ENCODE measurements around the gene CCDC201. TPM values are rescaled to one million over a fixed set of nuclear protein-coding genes. Genes with fewer than 3 reads are reported as not detected.

Gene CCDC201
- total and polyA plus RNA-seq, 2 of the 4 experiments (the other 2 are of a cell fraction) = not detected

DNA sequence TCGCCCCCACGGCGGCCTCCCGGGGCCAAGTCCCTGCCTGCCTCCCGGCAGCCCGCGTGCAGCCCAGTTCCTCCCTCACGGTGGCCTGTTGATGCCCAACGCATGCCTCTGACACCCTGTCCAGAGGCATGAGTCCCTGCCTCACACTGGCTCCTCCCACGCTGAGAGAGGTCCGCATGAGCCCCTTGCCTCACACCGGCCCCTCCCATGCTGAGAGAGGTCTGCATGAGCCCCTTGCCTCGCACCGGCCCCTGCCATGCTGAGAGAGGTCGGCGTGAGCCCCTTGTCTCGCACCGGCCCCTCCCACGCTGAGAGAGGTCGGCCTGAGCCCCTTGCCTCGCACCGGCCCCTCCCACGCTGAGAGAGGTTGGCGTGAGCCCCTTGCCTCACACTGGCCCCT is 59.9 kb downstream of the CCDC201 start:
- Histone ChIP-seq H3K9me3 (ENCODE audit: control insufficient read depth, insufficient read depth, low read length) (no peaks in the 10 kb centered on the region), H3K4me1 (ENCODE audit: control insufficient read depth, insufficient read depth, low read length) (no peaks in the 10 kb centered on the region), H2BK120ac (ENCODE audit: low read depth, low read length) (no peak overlapping the region), H3K27ac (ENCODE audit: insufficient read depth, low read length) (no peak overlapping the region), H3K9me1 (ENCODE audit: insufficient read depth, low read length) (no peaks in the 10 kb centered on the region), H3K14ac (replicated peaks; ENCODE audit: low read depth, low read length) (no peak overlapping the region), H3K23ac (ENCODE audit: low read depth, low read length) (no peak overlapping the region), H2BK15ac (ENCODE audit: low read depth, low read length) (no peak overlapping the region), H2BK5ac (ENCODE audit: low read depth, low read length, poor library complexity, severe bottlenecking) (no peak overlapping the region), H3K4ac (ENCODE audit: low read depth, low read length) (no peak overlapping the region), H2BK20ac (ENCODE audit: low read depth, low read length) (no peak overlapping the region), H4K91ac (ENCODE audit: insufficient read depth, low read depth, low read length) (no peak overlapping the region), H3K27me3 (ENCODE audit: control insufficient read depth, insufficient read depth, low read length) (no peaks in the 10 kb centered on the region), H2AK5ac (ENCODE audit: low read depth, low read length) (no peak overlapping the region), H3K4me2 (ENCODE audit: low read depth, low read length) (no peak overlapping the region), H3K9ac (ENCODE audit: low read depth, low read length) (no peak overlapping the region), H3K4me3 (ENCODE audit: insufficient read depth, low read depth, low read length) (no peak overlapping the region), H4K8ac (ENCODE audit: low read depth in 2 of 2, low read length in 2 of 2) (no peak overlapping the region), H4K5ac (ENCODE audit: low read depth, low read length) (no peak overlapping the region), H2AFZ (replicated peaks; ENCODE audit: low read length, poor library complexity) (no peak overlapping the region), H3K56ac (ENCODE audit: extremely low read depth, insufficient read depth, low read length) (no peak overlapping the region), H3K79me1 (ENCODE audit: low read depth in 1 of 2, low read length in 2 of 2) (no peaks in the 10 kb centered on the region), H3K36me3 (ENCODE audit: control insufficient read depth, insufficient read depth, low read length) (no peaks in the 10 kb centered on the region), H2AK9ac (replicated peaks; ENCODE audit: low read depth, low read length, poor library complexity) (no peak overlapping the region), H3K18ac (ENCODE audit: low read depth, low read length) (no peak overlapping the region), H4K20me1 (ENCODE audit: insufficient read depth, low read length) (no peaks in the 10 kb centered on the region)
- in situ Hi-C loops (cut with MboI; ENCODE audit: low sequenced_read_pairs) = no loop called here
- intact Hi-C loops (cut with micrococcal nuclease) = no loop called here
- dilution Hi-C loops (cut with HindIII; ENCODE audit: low sequenced_read_pairs, unreplicated experiment) = no loop called here
- CTCF ChIA-PET = no interaction called here
- no peak for DNase-seq
- POLR2A ChIA-PET (ENCODE audit: unreplicated experiment) = no interaction called here
- BruUV-seq (replicated peaks) = no TSS peak
- WGBS, 2 experiments (ENCODE audit: extremely low coverage in 2 of 2, insufficient read length in 1 of 2) = 100% methylated on average over 4 of the region's 24 CpGs; no CpG with 5 or more reads in 1 of the 2 experiments
- TF ChIP-seq MAFK (IDR thresholded peaks at IDR 0.05; ENCODE audit: low read depth, low read length) (no peak), ELK1 (IDR thresholded peaks at IDR 0.05; ENCODE audit: borderline replicate concordance, low read depth, low read length) (no peak), FOS (IDR thresholded peaks at IDR 0.05; ENCODE audit: low read depth, low read length) (no peak), MXI1 (IDR thresholded peaks at IDR 0.05; ENCODE audit: borderline replicate concordance, low read depth, low read length) (no peak), RCOR1 (IDR thresholded peaks at IDR 0.05; ENCODE audit: insufficient replicate concordance, low read length) (no peak), CTCF (conservative IDR thresholded peaks at IDR 0.05; ENCODE audit: low read depth, low read length) (no peak), CEBPB (IDR thresholded peaks at IDR 0.05; ENCODE audit: low read depth, low read length) (no peak), NFE2L2 (IDR thresholded peaks at IDR 0.05; ENCODE audit: low read depth, low read length) (no peak), CHD1 (IDR thresholded peaks at IDR 0.05; ENCODE audit: low read depth, low read length) (no peak), RAD21 (IDR thresholded peaks at IDR 0.05; ENCODE audit: low read length) (no peak), MAZ (IDR thresholded peaks at IDR 0.05; ENCODE audit: borderline replicate concordance, low read depth, low read length) (no peak), BHLHE40 (IDR thresholded peaks at IDR 0.05; ENCODE audit: low read depth, low read length) (no peak), RFX5 (IDR thresholded peaks at IDR 0.05; ENCODE audit: low read depth, low read length) (no peak)
- TF ChIP-seq, protein P1, sequence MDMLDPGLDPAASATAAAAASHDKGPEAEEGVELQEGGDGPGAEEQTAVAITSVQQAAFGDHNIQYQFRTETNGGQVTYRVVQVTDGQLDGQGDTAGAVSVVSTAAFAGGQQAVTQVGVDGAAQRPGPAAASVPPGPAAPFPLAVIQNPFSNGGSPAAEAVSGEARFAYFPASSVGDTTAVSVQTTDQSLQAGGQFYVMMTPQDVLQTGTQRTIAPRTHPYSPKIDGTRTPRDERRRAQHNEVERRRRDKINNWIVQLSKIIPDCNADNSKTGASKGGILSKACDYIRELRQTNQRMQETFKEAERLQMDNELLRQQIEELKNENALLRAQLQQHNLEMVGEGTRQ (IDR thresholded peaks at IDR 0.05; ENCODE audit: low read depth, low read length) = no peak
- ATAC-seq (ENCODE audit: low read depth) = no peak

Data from IMR-90 (cell line).